HG03060 (cell line): ENCODE results near the gene CCDC183.
"Not testable (repeated sequence)": the region's sequence is repeated elsewhere in the genome, so short reads cannot be mapped to it uniquely, and the experiment has no call there.

Source experiments
- ATAC-seq: cut with Tn5 transposase; IDR thresholded peaks from one replicate; pipeline ENCODE4 v1.9.1; 2021; ENCODE audit warnings: low read depth, moderate number of reproducible peaks; ENCODE audit not compliant: unreplicated experiment

CCDC183 gene

GRCh38 chr9:136837146-136837855 is 41.2 kb downstream of the CCDC183 start:
- no peak for ATAC-seq

GRCh38 chr9:136837856-136838277 is 41.7 kb downstream of the CCDC183 start:
- ATAC-seq, result not testable (repeated sequence)

GRCh38 chr9:136838314-136839228 is 42.4 kb downstream of the CCDC183 start:
- no peak for ATAC-seq

GRCh38 chr9:136839229-136840139 is 43.3 kb downstream of the CCDC183 start:
- no peak for ATAC-seq

GRCh38 chr9:136840140-136840876 is 44.2 kb downstream of the CCDC183 start:
- ATAC-seq, result no peak

GRCh38 chr9:136840877-136841645 is 44.9 kb downstream of the CCDC183 start:
- ATAC-seq, result no peak

GRCh38 chr9:136841646-136842379 is 45.7 kb downstream of the CCDC183 start:
- ATAC-seq, result not testable (repeated sequence)

- not testable (repeated sequence) for ATAC-seq
Observed at GRCh38 chr9:136842380-136842948, 46.3 kb downstream of the CCDC183 start, which contains the start of gene AJM1. Gene AJM1, plus strand, starts transcription at chr9:136842478. Its CDS starts 1,937 bp downstream, at chr9:136844415.

- ATAC-seq, result not testable (repeated sequence)
Observed at GRCh38 chr9:136843159-136843800, 47.1 kb downstream of the CCDC183 start.

- ATAC-seq, result not testable (repeated sequence)
Observed at GRCh38 chr9:136843801-136844740, 47.9 kb downstream of the CCDC183 start.

GRCh38 chr9:136844761-136845464 is 48.8 kb downstream of the CCDC183 start:
- no peak for ATAC-seq

GRCh38 chr9:136845465-136846260 is 49.5 kb downstream of the CCDC183 start:
- ATAC-seq, result no peak

GRCh38 chr9:136846376-136847087 is 50.4 kb downstream of the CCDC183 start:
- no peak for ATAC-seq

GRCh38 chr9:136847088-136847825 is 51.1 kb downstream of the CCDC183 start:
- ATAC-seq, result no peak
